Frontal cortex (tissue), 4 donors: ENCODE data around the gene GRHL1. TPM values are rescaled to one million over a fixed set of nuclear protein-coding genes. Genes with fewer than 3 reads are reported as not detected.
A peak's percentile ranks its signal among the peaks of the same experiment; 100 is the strongest.
"Not testable (repeated sequence)": the region's sequence is repeated elsewhere in the genome, so short reads cannot be mapped to it uniquely, and the experiment has no call there.

ENCODE experiments used
- DNase-seq, 2 donors: peaks; one replicate each; pipeline ENCODE4 v3.0.0; 2012; ENCODE audit warnings: low spot score in 2 of 2
- FAIRE-seq: peaks from 2 replicates; lab custom pipeline; 2012; peaks lifted over from hg19 to GRCh38; lab: Jason Lieb, UNC
- total RNA-seq: library from RNA; depleted of rRNA; stranded (reverse); fragments of >200 nt; gene quantifications from one replicate; pipeline ENCODE4 v1.2.3, GENCODE V29; 2014
- donor health status: control.
- donor health status: control.
- donor health status: control.

Gene GRHL1
- total RNA-seq, 1 donor from 2014 or later, result 4.9 TPM

DNA sequence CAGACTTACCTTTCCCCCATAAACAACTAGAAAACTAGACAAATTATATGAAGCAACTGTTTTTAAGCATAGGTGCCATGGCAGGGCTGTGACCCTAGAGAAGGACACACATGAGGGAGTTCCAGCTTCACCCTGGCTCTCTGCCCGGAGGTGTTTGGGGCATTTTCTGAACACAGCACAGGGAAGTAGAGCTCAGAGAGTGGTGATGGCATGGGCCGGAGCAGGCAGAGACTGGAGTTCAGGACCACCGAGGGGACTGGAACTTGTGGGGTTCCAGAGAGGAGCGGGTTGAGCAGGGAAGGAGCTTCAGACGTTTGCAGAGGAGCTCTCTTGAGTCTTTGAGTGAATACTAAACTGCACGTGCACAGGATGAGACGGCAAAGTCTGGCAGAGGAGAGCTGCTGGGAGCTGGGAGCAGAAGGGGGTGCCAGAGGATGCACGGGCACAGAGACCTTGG is 65.3 kb downstream of the GRHL1 start:
- no peak for FAIRE-seq
- DNase-seq, result no peak

DNA sequence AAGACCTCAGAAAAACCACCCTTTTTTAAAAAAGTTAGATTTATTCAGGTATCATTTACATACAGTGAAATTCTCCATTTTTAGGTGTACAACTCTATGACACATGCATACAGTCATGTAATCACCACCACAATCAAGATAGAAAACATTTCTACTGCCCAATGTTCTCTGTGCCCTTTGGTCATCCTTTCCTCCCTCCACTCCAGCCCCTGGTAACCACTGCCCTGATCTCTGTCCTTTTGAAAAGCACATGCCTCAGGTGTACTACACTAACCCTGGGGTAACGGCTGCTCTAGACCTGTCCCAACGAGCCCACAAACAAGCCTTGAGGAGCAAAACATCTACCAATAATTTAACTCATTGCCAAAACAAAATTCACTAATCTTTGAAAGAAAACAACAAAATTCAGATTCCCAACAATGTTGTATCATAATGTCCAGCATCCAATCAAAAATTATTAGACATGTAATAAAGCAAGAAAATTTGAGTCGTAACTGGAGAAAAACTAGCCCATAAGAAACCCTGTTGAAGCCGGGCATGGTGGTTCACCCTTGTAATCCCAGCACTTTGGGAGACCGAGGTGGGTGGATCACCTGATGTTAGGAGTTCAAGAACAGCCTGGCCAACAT is 65.9 kb downstream of the GRHL1 start:
- no peak for DNase-seq
- FAIRE-seq, result no peak

DNA sequence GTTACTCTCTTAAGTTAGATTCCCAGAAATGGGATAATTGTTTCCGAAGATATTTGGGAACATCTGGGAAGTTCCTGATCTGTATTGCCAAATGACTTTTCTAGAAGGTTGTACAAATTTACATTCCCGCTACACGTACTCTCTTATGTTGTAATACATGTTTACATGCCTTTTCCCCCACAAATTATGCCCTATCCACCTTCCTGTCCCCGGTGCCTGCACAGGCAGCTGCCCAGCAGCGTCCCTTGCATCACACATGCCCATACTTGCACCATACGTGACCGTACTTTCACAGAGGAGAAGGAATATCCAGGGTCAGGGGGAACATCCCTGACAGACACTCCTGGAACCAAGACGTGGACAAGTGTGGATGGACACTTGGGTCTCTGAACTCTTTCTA is 67.7 kb downstream of the GRHL1 start:
- DNase-seq (no peak), FAIRE-seq (no peak)

- no peak for DNase-seq
These were observed 68.3 kb downstream of the GRHL1 start for GRCh38 chr2:10019602-10020400.

GRCh38 chr2:10022041-10022421 is 70.5 kb downstream of the GRHL1 start:
- FAIRE-seq, result no peak
- DNase-seq, result no peak

More at GRCh38 chr2:10019602-10020400, 68.3 kb downstream of the GRHL1 start:
- FAIRE-seq, result no peak

- no peak for DNase-seq
- FAIRE-seq, result no peak
These were observed 71.0 kb downstream of the GRHL1 start for GRCh38 chr2:10022445-10022844.

DNA sequence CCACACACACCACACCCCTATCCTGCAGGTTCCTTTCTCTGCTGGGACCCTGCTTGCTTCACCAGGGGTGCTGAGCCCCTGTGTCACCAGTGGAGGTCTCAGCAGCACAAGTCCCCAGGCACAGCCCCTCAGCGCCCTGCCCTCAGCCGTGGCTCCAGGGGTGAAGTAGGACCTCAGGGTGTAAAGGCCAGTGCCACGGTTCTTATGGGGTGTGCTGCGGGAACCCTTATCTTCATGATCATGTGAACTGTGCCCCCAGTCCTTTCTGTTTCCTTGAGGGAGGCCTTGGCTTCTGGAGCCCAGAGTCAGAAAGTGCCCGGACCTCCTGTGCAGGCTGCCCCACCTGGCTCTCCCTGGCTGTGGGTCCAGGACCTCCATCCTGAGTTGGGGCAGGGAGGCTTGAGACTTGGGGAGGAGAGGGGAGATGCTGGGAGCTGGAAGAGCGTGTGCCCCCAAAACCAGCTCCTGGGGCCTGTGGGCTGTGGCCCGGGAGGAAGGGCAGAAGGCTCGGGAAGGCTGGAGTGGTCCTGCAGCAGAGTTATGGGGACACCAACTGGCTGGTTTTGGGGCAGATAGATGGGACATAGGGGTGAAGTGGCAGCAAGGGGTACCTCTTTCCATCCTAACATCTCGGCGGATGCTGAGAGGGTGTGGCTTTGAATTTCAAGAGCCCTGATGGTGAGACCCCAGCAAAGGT is 71.6 kb downstream of the GRHL1 start:
- no peak for FAIRE-seq
- DNase-seq, result no peak

GRCh38 chr2:10026940-10027569 is 75.6 kb downstream of the GRHL1 start:
- no peak for DNase-seq
- no peak for FAIRE-seq

- DNase-seq (no peak), FAIRE-seq (no peak)
These were observed 76.3 kb downstream of the GRHL1 start for GRCh38 chr2:10027660-10028330.

DNA sequence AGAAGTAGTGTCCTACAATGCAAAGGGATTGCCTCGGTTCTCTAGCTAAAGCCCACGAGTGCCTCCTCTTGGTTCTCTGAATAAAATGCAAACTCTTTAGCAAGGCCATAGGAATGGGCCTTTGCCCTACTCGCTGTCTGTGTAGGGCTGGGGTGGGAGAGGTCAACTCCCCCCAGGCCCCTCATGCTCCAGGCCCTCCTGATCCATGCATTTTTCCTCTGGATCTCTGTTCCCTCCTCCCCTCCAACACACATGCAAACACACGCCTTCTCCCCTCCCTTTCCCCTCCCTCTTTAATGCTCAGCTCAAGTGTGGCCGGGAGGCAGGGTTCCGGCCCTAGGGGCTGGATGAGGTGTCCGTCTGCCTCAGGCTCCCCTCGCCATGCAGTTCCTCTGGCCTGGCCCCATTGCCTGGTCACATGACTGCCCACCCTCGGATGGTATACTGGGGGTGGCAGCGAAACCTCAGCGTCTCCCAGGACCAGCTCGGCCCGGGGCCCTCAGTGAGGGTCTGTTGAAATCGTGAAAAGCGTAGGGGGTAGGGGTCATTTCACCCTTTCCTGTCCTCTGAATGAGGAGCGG is 77.0 kb downstream of the GRHL1 start:
- FAIRE-seq (no peak), DNase-seq (no peak)

DNA sequence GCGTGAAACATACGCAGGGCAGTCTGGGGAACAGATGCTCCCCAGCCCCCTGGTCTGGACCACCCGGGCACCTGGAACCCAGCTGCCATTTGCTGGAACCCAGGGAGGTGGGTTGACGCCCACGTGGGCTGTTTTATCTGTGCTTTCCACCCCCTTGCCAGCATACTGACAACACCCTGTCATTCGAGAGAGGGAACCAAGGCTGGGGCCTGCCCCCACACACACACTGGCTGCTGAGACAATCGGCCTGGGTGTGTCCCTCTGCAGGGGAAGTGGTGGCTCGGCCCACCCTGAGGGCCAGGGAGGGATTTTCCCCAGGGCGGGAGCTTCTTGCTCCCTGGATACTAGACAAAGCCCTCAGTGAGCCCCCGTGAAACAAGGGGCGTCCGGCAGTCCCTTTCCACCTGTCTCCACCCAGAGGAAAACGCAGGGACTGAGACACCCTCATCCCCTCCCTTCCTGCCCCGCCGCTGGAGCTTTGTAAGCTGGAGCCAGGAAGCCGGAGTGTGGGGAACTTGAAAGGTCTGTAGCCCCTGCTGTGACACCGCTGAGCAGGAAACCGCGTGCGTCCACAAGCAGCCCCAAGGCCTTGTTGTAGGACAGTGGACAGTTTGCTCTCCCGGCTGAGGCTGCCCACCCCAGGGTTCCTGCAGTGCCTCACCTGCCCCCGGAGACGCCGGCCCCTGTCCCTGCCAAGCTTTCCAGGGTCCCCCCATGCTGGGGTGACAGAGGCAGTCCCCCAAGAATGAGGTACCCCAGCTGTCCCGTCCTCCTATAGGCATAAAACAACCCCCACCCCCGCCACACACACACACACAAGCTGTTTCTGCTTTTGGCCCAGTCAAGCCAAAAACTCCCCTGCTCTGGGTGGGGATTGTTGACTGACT is 77.7 kb downstream of the GRHL1 start:
- no peak for FAIRE-seq
- peak in 1 of 2 donors; percentile 64 for DNase-seq

GRCh38 chr2:10029875-10030223 is 78.4 kb downstream of the GRHL1 start:
- no peak for DNase-seq
- FAIRE-seq, result no peak

GRCh38 chr2:10030311-10030736 is 78.8 kb downstream of the GRHL1 start:
- no peak for DNase-seq
- no peak for FAIRE-seq

- not testable (repeated sequence) for FAIRE-seq, DNase-seq
These were observed 79.3 kb downstream of the GRHL1 start for GRCh38 chr2:10030798-10031197.

DNA sequence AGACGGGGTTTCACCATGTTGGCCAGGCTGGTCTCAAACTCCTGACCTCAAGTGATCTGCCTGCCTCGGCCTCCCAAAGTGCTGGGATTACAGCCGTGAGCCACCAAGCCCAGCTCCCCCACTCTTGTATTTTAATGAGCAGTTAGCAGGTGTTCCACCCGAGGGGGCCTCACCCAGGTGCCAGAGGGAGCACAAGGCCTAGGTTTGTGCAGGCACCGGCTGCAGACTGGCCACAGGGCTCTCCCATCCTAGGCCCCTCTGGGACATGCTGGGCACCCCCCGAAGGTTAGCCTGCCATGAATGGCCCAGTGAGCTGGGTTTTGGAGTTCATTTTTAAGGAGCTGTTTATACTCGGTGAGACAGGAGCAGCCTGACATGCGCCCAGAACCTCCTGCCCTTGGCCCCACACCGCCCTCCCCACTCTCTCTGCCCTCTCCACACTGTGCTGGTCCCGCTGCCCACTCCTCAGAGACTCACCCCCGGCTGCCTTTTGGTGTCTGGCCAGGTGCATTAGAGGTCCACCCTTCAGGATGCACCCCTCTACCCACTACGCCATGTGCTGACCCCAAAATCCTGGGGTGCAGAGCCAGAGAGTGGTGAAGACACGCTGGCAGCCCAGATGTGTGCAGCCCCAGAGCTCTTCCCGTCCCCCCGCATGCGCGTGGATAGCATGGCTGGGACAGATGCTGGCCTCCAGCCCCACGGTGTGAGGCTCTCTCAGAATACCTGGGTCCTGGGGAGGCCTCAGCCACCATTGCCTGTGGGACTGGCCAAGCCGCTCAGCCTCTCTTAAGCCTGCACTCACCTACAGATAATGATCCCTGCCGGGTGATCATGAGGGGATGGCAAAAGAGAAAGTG is 80.6 kb downstream of the GRHL1 start:
- FAIRE-seq, result no peak
- no peak for DNase-seq

- FAIRE-seq, result no peak
These were observed 81.2 kb downstream of the GRHL1 start for GRCh38 chr2:10032746-10033105.

GRCh38 chr2:10033251-10034006 is 81.9 kb downstream of the GRHL1 start:
- DNase-seq, result no peak
- FAIRE-seq, result no peak

More at GRCh38 chr2:10032746-10033105, 81.2 kb downstream of the GRHL1 start:
- no peak for DNase-seq
